Fibroblast of skin of back (primary cell): Measurements from ENCODE around the gene LRRC75B.
A peak's percentile ranks its signal among the peaks of the same experiment; 100 is the strongest.
"Not testable (repeated sequence)": the region's sequence is repeated elsewhere in the genome, so short reads cannot be mapped to it uniquely, and the experiment has no call there.

Experiments used
- DNase-seq: peaks from one replicate; pipeline ENCODE4 v3.0.0-alpha.2; 2013

Gene LRRC75B

GRCh38 chr22:24602105-24602749 lies 9.4 kb upstream of the LRRC75B start:
- DNase-seq = not testable (repeated sequence)

- no peak for DNase-seq
Measured at GRCh38 chr22:24601217-24602104, 8.6 kb upstream of the LRRC75B start.

- peak; percentile 20 for DNase-seq
Measured at GRCh38 chr22:24599958-24600715, 7.3 kb upstream of the LRRC75B start.

GRCh38 chr22:24599514-24599913 lies 6.6 kb upstream of the LRRC75B start:
- no peak for DNase-seq

- DNase-seq = not testable (repeated sequence)
Measured at GRCh38 chr22:24597076-24597475, 4.2 kb upstream of the LRRC75B start.

GRCh38 chr22:24595863-24596262 lies 3.0 kb upstream of the LRRC75B start:
- no peak for DNase-seq

GRCh38 chr22:24595228-24595627 lies 2.4 kb upstream of the LRRC75B start:
- no peak for DNase-seq

GRCh38 chr22:24594569-24595120 lies 1.8 kb upstream of the LRRC75B start:
- no peak for DNase-seq

- DNase-seq = no peak
Measured at GRCh38 chr22:24593836-24594568, 1.1 kb upstream of the LRRC75B start.

GRCh38 chr22:24593559-24593835 lies 624 bp upstream of the LRRC75B start:
- DNase-seq = not testable (repeated sequence)

GRCh38 chr22:24592058-24592850 lies 619 bp downstream of the LRRC75B start:
- DNase-seq = peak; percentile 19

GRCh38 chr22:24591286-24591830 lies 1.5 kb downstream of the LRRC75B start:
- no peak for DNase-seq

- no peak for DNase-seq
Measured at GRCh38 chr22:24590596-24591173, 2.2 kb downstream of the LRRC75B start.

- DNase-seq = no peak
Measured at GRCh38 chr22:24589518-24590030, 3.3 kb downstream of the LRRC75B start.

GRCh38 chr22:24588757-24589481 lies 4.0 kb downstream of the LRRC75B start:
- no peak for DNase-seq

GRCh38 chr22:24588381-24588756 lies 4.5 kb downstream of the LRRC75B start:
- no peak for DNase-seq

GRCh38 chr22:24587948-24588347 lies 4.9 kb downstream of the LRRC75B start:
- no peak for DNase-seq

- DNase-seq = no peak
Measured at GRCh38 chr22:24587251-24587650, 5.6 kb downstream of the LRRC75B start.

- no peak for DNase-seq
Measured at GRCh38 chr22:24585927-24586546, 6.8 kb downstream of the LRRC75B start.
